ENCODE data around the gene BACE2.
"Not testable (repeated sequence)": the region's sequence is repeated elsewhere in the genome, so short reads cannot be mapped to it uniquely, and the experiment has no call there.

BACE2 gene

GRCh38 chr21:41185802-41186201 lies 17.8 kb downstream of the BACE2 start:
- no peak for TF ChIP-seq ZFX (IDR thresholded peaks at IDR 0.05)
- no peak overlapping the region for H3K27ac ChIP-seq

- no peak for TF ChIP-seq CTCF (conservative IDR thresholded peaks at IDR 0.05)
- no peak for TF ChIP-seq ZFX (IDR thresholded peaks at IDR 0.05)
- H3K27ac ChIP-seq = no peak overlapping the region
Observed at GRCh38 chr21:41186755-41187536, 19.0 kb downstream of the BACE2 start.

DNA sequence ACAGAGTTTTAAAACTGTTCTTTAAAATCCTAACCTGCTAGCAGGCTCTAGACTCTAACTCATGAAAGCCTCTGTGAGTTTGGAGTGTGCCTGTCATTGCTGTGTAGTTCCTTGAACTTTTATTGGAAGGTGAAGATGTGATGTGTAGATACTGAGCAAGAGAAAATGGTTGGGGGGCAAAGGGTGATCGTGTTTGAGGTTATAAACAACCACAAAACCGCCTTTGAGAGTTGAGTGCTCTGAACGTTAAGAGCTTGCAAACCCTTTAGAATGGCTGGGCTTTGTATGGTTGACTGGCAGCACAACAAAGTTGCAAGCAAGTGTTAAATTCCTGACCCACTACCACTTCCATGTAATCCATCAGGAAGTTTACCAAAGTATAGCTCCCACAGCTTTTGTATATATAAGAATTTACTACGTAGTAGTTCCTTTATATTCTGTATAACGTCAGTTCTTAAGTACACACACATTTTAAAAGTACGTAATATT lies 19.6 kb downstream of the BACE2 start:
- no peak for TF ChIP-seq CTCF (conservative IDR thresholded peaks at IDR 0.05)
- TF ChIP-seq ZFX (IDR thresholded peaks at IDR 0.05) = no peak
- H3K27ac ChIP-seq = no peak overlapping the region

DNA sequence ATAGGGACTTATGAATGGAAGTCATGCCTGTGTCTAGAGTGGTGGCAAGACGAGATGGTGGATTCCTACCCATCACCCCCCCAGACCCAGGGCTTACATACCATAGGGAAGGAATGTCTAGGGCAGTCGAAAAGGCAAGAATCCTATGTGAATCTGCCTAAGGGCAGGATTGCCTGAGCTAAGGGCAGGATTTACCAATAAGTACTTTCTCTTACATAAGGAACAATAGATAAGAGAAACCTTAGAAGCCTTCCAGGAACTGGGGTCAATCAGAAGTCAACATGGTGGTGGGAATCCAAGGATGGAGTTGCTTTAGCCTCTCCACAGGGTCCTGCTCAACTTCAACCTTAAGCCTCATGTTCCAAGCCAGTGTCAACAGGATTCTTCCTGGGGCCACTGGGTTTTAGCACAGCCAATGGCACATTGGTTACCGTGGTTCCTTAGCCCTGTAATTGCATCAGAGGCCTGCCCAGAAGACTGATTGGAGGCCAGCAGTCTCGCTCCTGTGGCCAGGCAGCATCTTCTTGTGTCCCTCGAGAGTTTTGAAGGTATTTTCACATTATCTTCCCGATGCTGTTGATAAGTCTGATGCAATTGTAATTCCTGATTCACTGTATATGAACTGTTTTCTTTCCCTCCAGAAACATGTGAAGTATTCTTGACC lies 20.7 kb downstream of the BACE2 start:
- TF ChIP-seq CTCF (conservative IDR thresholded peaks at IDR 0.05) = no peak
- no peak for TF ChIP-seq ZFX (IDR thresholded peaks at IDR 0.05)
- no peak overlapping the region for H3K27ac ChIP-seq

DNA sequence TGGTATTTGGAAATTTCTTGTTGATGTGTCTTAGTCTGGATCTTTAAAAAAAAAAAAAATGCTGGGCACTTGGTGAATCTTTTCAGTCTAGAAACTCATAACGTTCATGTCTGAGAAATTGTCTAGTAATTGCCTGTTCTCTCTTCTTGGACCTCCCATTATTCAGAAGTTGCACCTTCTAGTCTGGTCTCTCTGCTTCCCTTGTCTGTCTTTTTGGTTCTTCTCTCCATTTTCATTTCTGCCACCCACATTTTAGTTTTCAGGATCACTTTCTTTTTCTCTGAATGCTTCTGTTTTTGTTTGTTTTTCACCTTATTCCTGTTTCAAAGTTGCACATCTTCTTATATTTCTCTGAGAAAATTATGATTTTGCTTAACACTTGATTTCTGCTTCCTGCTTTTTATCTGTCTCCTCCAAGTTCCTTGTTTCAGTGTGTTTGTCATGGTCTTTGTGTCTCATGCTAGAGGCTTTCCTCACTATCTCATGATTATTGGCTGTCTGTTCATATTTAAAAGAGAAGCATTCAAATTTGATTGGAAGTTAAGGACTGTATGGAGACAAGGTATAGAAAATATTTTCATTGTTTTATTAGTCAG lies 21.3 kb downstream of the BACE2 start:
- no peak for TF ChIP-seq CTCF (conservative IDR thresholded peaks at IDR 0.05)
- TF ChIP-seq ZFX (IDR thresholded peaks at IDR 0.05) = no peak
- H3K27ac ChIP-seq = no peak overlapping the region

- not testable (repeated sequence) for H3K27ac ChIP-seq
Observed at GRCh38 chr21:41192552-41192951, 24.6 kb downstream of the BACE2 start.

- H3K27ac ChIP-seq = no peak overlapping the region
- TF ChIP-seq CTCF (conservative IDR thresholded peaks at IDR 0.05) = no peak
- no peak for TF ChIP-seq ZFX (IDR thresholded peaks at IDR 0.05)
Observed at GRCh38 chr21:41195311-41195710, 27.4 kb downstream of the BACE2 start.

- H3K27ac ChIP-seq = no peak overlapping the region
- no peak for TF ChIP-seq ZFX (IDR thresholded peaks at IDR 0.05)
- TF ChIP-seq CTCF (conservative IDR thresholded peaks at IDR 0.05) = no peak
Observed at GRCh38 chr21:41196993-41197392, 29.0 kb downstream of the BACE2 start.
